Osteocyte (in vitro differentiated cells): Measurements from ENCODE around the gene KRT222. TPM values are rescaled to one million over a fixed set of nuclear protein-coding genes. Genes with fewer than 3 reads are reported as not detected.

Experiments used
- DNase-seq: peaks from one replicate; pipeline ENCODE4 v3.0.0; 2021; ENCODE audit warnings: mixed read lengths; ENCODE audit not compliant: unreplicated experiment; ENCODE audit errors: extremely low spot score
- H3K27ac Mint-ChIP-seq: one replicate; pipeline ENCODE4 v1.8.0; 2021; ENCODE audit warnings: mild to moderate bottlenecking, mixed read lengths; ENCODE audit not compliant: unreplicated experiment
- H3K27me3 Mint-ChIP-seq: one replicate; pipeline ENCODE4 v1.8.0; 2021; ENCODE audit warnings: mixed read lengths; ENCODE audit not compliant: unreplicated experiment
- H3K36me3 Mint-ChIP-seq: one replicate; pipeline ENCODE4 v1.8.0; 2021; ENCODE audit warnings: mixed read lengths; ENCODE audit not compliant: unreplicated experiment
- H3K4me1 Mint-ChIP-seq: one replicate; pipeline ENCODE4 v1.8.0; 2021; ENCODE audit warnings: mixed read lengths; ENCODE audit not compliant: unreplicated experiment
- H3K4me3 Mint-ChIP-seq: one replicate; pipeline ENCODE4 v1.8.0; 2021; ENCODE audit warnings: mild to moderate bottlenecking, moderate library complexity, mixed read lengths; ENCODE audit not compliant: unreplicated experiment
- H3K9me3 Mint-ChIP-seq: one replicate; pipeline ENCODE4 v1.8.0; 2021; ENCODE audit warnings: mixed read lengths; ENCODE audit not compliant: unreplicated experiment
- CTCF ChIP-seq: fragments of 200-600 bp; sonication (generic); IDR thresholded peaks from 2 replicates; pipeline ENCODE4 v1.5.0; 2021; ENCODE audit warnings: antibody characterized with exemption, mild to moderate bottlenecking, moderate library complexity
- total RNA-seq: library from RNA; stranded (reverse); gene quantifications from 2 replicates; pipeline ENCODE4 v1.2.1, GENCODE V29; 2021

KRT222 gene
- total RNA-seq, 1 donor from 2014 or later = not detected

GRCh38 chr17:40617678-40618240, 47.2 kb downstream of the KRT222 start:
- Mint-ChIP-seq H3K4me1 (peaks cover 5% of the 10 kb centered on the region), H3K4me3 (no peak overlapping the region), H3K36me3 (no peaks in the 10 kb centered on the region), H3K27ac (no peak overlapping the region), H3K27me3 (peaks cover 69% of the 10 kb centered on the region), H3K9me3 (no peaks in the 10 kb centered on the region)
- TF ChIP-seq CTCF = no peak
- no peak for DNase-seq

DNA sequence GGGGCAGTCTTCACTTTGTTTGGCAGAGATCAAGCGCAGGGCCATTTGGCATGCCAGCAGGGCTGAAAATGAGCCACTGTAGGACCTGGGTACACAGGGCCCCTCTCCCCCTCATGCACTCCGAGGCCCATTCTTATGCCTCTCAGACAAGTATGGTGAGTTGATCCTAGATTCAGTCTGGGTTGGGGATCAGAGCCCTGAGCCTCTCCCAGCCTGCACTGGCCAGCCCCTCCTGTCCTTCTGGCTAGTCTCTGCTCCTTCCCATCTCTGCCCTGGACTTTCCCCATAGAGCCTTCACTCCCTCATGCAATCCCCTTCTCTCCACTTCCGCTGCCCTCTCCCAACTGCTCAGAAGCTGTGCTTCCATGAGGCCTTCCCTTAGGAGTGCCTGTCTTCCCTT, 48.4 kb downstream of the KRT222 start:
- Mint-ChIP-seq H3K27me3 (peaks cover 68% of the 10 kb centered on the region), H3K27ac (no peak overlapping the region), H3K4me1 (peaks cover 5% of the 10 kb centered on the region), H3K4me3 (no peak overlapping the region), H3K36me3 (no peaks in the 10 kb centered on the region), H3K9me3 (no peaks in the 10 kb centered on the region)
- no peak for TF ChIP-seq CTCF
- no peak for DNase-seq

GRCh38 chr17:40615841-40616476, 49.0 kb downstream of the KRT222 start:
- no peak for TF ChIP-seq CTCF
- Mint-ChIP-seq H3K27ac (no peak overlapping the region), H3K36me3 (no peaks in the 10 kb centered on the region), H3K27me3 (peaks cover 72% of the 10 kb centered on the region), H3K4me1 (peaks cover 5% of the 10 kb centered on the region), H3K4me3 (no peak overlapping the region), H3K9me3 (no peaks in the 10 kb centered on the region)
- DNase-seq = peak; percentile 71

- no peaks in the 10 kb centered on the region for H3K9me3 Mint-ChIP-seq
- TF ChIP-seq CTCF = peak; percentile 38
- H3K36me3 Mint-ChIP-seq = no peaks in the 10 kb centered on the region
- peaks cover 5% of the 10 kb centered on the region for H3K4me1 Mint-ChIP-seq
- H3K4me3 Mint-ChIP-seq = no peak overlapping the region
- peak; percentile 71 for DNase-seq
- no peak overlapping the region for H3K27ac Mint-ChIP-seq
- H3K27me3 Mint-ChIP-seq = peaks cover 74% of the 10 kb centered on the region
Measured at GRCh38 chr17:40615068-40615840, 49.7 kb downstream of the KRT222 start.

DNA sequence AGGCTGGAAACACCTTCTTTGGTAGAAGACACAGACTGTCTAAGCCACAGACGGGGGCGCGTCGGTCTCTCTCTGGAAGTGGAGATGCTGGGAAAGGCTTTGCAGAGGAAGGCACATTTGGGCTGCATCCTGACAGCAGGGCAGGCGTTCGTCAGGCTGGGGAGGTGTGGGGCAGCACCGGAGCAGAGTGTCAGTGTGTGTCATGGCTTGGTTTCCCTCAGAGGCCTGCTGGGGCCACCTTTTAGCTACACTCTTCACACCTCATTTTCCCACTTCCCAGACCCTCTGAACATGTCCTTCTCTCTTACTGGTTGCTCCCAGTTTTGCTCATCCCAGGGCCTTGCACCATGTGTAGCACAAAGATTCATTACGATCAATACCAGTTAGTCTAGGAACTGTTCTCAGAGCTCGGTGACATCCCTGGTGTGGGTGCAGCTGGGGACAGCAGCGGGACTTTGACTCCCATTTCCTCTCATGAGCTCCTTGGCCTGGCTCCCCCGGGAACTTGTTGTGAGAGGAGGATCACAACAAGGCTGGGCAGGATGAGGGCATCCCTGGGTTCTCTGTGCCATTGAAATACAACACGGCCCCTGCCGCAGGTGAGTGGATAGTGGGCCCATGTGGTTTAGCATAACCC, 50.4 kb downstream of the KRT222 start:
- no peak overlapping the region for H3K27ac Mint-ChIP-seq
- DNase-seq = peak; percentile 71
- no peak for TF ChIP-seq CTCF
- no peaks in the 10 kb centered on the region for H3K36me3 Mint-ChIP-seq
- H3K4me3 Mint-ChIP-seq = no peak overlapping the region
- H3K4me1 Mint-ChIP-seq = no peaks in the 10 kb centered on the region
- no peaks in the 10 kb centered on the region for H3K9me3 Mint-ChIP-seq
- H3K27me3 Mint-ChIP-seq = peaks cover 73% of the 10 kb centered on the region
